ENCODE results near the gene FMN1.

Gene FMN1

GRCh38 chr15:33068511-33068990 lies 126.0 kb downstream of the FMN1 start:
- Histone ChIP-seq H3K14ac (ENCODE audit: low read length) (no peak overlapping the region), H3K27ac (ENCODE audit: low read depth, low read length) (peak overlapping the region; percentile 54), H2AFZ (ENCODE audit: insufficient read depth, low read length, poor library complexity) (no peak overlapping the region), H3K23ac (ENCODE audit: low read length) (no peak overlapping the region), H4K8ac (ENCODE audit: low read depth, low read length) (no peak overlapping the region), H3K4ac (ENCODE audit: low read depth, low read length) (no peak overlapping the region), H2BK120ac (ENCODE audit: insufficient read depth, low read length, poor library complexity) (no peak overlapping the region), H3K9me3 (ENCODE audit: insufficient read depth, low read depth, low read length) (no peaks in the 10 kb centered on the region), H3K9ac (ENCODE audit: low read length) (no peak overlapping the region), H3K27me3 (ENCODE audit: insufficient read depth, low read length) (no peaks in the 10 kb centered on the region), H3K79me1 (ENCODE audit: low read length) (peaks cover 8% of the 10 kb centered on the region), H3K18ac (ENCODE audit: low read length) (no peak overlapping the region), H2BK12ac (ENCODE audit: low read length) (no peak overlapping the region), H2BK5ac (ENCODE audit: low read depth, low read length, poor library complexity) (no peak overlapping the region), H3K79me2 (ENCODE audit: control insufficient read depth, insufficient read depth, low read length, poor library complexity) (no peaks in the 10 kb centered on the region), H3K4me2 (ENCODE audit: low read length) (peak overlapping the region; percentile 11), H4K12ac (ENCODE audit: low read depth, low read length) (no peak overlapping the region), H3K4me3 (ENCODE audit: low read depth, low read length) (no peak overlapping the region), H2AK5ac (ENCODE audit: low read length) (no peak overlapping the region), H4K91ac (ENCODE audit: low read depth, low read length) (no peak overlapping the region), H3K4me1 (ENCODE audit: control insufficient read depth in 1 of 2, insufficient read depth in 2 of 2, low read length in 2 of 2) (peaks cover 21 to 26% of the 10 kb centered on the region in 2 experiments), H3K36me3 (ENCODE audit: control insufficient read depth in 1 of 2, insufficient read depth in 2 of 2, low read length in 2 of 2) (no peaks in the 10 kb centered on the region)
- WGBS (ENCODE audit: extremely low coverage, insufficient coverage, insufficient read length): no CpG with 5 or more reads among the region's 8 CpGs
- DNase-seq: peak; percentile 57 to 79

GRCh38 chr15:33068007-33068481 lies 126.5 kb downstream of the FMN1 start:
- no peak overlapping the region for H4K91ac ChIP-seq (ENCODE audit: low read depth, low read length)
- no peak overlapping the region for H3K9ac ChIP-seq (ENCODE audit: low read length)
- H3K36me3 ChIP-seq (ENCODE audit: control insufficient read depth in 1 of 2, insufficient read depth in 2 of 2, low read length in 2 of 2): no peaks in the 10 kb centered on the region
- peak overlapping the region; percentile 37 for H2BK12ac ChIP-seq (ENCODE audit: low read length)
- no peaks in the 10 kb centered on the region for H3K9me3 ChIP-seq (ENCODE audit: insufficient read depth, low read depth, low read length)
- DNase-seq: peak; percentile 81 to 84
- H3K4me1 ChIP-seq (ENCODE audit: control insufficient read depth in 1 of 2, insufficient read depth in 2 of 2, low read length in 2 of 2): peaks cover 21 to 26% of the 10 kb centered on the region in 2 experiments
- H3K79me2 ChIP-seq (ENCODE audit: control insufficient read depth, insufficient read depth, low read length, poor library complexity): no peaks in the 10 kb centered on the region
- peak overlapping the region; percentile 36 for H4K8ac ChIP-seq (ENCODE audit: low read depth, low read length)
- H3K4ac ChIP-seq (ENCODE audit: low read depth, low read length): no peak overlapping the region
- H3K4me3 ChIP-seq (ENCODE audit: low read depth, low read length): no peak overlapping the region
- H3K79me1 ChIP-seq (ENCODE audit: low read length): peaks cover 8% of the 10 kb centered on the region
- peak overlapping the region; percentile 66 for H3K14ac ChIP-seq (ENCODE audit: low read length)
- no peak overlapping the region for H4K12ac ChIP-seq (ENCODE audit: low read depth, low read length)
- WGBS (ENCODE audit: extremely low coverage, insufficient coverage, insufficient read length): no CpG with 5 or more reads among the region's 14 CpGs
- H2AFZ ChIP-seq (ENCODE audit: insufficient read depth, low read length, poor library complexity): no peak overlapping the region
- H3K27me3 ChIP-seq (ENCODE audit: insufficient read depth, low read length): no peaks in the 10 kb centered on the region
- H3K4me2 ChIP-seq (ENCODE audit: low read length): peak overlapping the region; percentile 11
- no peak overlapping the region for H2BK120ac ChIP-seq (ENCODE audit: insufficient read depth, low read length, poor library complexity)
- H3K27ac ChIP-seq (ENCODE audit: low read depth, low read length): peak overlapping the region; percentile 54
- H2AK5ac ChIP-seq (ENCODE audit: low read length): peak overlapping the region; percentile 23
- peak overlapping the region; percentile 46 for H3K18ac ChIP-seq (ENCODE audit: low read length)
- no peak overlapping the region for H3K23ac ChIP-seq (ENCODE audit: low read length)
- peak overlapping the region; percentile 34 for H2BK5ac ChIP-seq (ENCODE audit: low read depth, low read length, poor library complexity)

GRCh38 chr15:33067456-33067855 lies 127.1 kb downstream of the FMN1 start:
- Histone ChIP-seq H3K4me1 (ENCODE audit: control insufficient read depth in 1 of 2, insufficient read depth in 2 of 2, low read length in 2 of 2) (peaks cover 21 to 26% of the 10 kb centered on the region in 2 experiments), H4K12ac (ENCODE audit: low read depth, low read length) (no peak overlapping the region), H3K14ac (ENCODE audit: low read length) (no peak overlapping the region)

GRCh38 chr15:33066584-33066983 lies 127.9 kb downstream of the FMN1 start:
- Histone ChIP-seq H4K91ac (ENCODE audit: low read depth, low read length) (peak overlapping the region; percentile 48), H3K27me3 (ENCODE audit: insufficient read depth, low read length) (no peaks in the 10 kb centered on the region), H3K4me2 (ENCODE audit: low read length) (no peak overlapping the region), H2BK12ac (ENCODE audit: low read length) (no peak overlapping the region), H2BK120ac (ENCODE audit: insufficient read depth, low read length, poor library complexity) (no peak overlapping the region), H3K9me3 (ENCODE audit: insufficient read depth, low read depth, low read length) (no peaks in the 10 kb centered on the region), H3K4me3 (ENCODE audit: low read depth, low read length) (no peak overlapping the region), H3K18ac (ENCODE audit: low read length) (no peak overlapping the region), H3K4me1 (ENCODE audit: control insufficient read depth in 1 of 2, insufficient read depth in 2 of 2, low read length in 2 of 2) (peaks cover 21 to 26% of the 10 kb centered on the region in 2 experiments), H4K12ac (ENCODE audit: low read depth, low read length) (no peak overlapping the region), H3K36me3 (ENCODE audit: control insufficient read depth in 1 of 2, insufficient read depth in 2 of 2, low read length in 2 of 2) (no peaks in the 10 kb centered on the region), H3K79me2 (ENCODE audit: control insufficient read depth, insufficient read depth, low read length, poor library complexity) (no peaks in the 10 kb centered on the region), H3K79me1 (ENCODE audit: low read length) (peaks cover 8% of the 10 kb centered on the region), H3K4ac (ENCODE audit: low read depth, low read length) (no peak overlapping the region), H4K8ac (ENCODE audit: low read depth, low read length) (no peak overlapping the region), H2BK5ac (ENCODE audit: low read depth, low read length, poor library complexity) (no peak overlapping the region), H3K9ac (ENCODE audit: low read length) (no peak overlapping the region), H2AK5ac (ENCODE audit: low read length) (no peak overlapping the region), H3K23ac (ENCODE audit: low read length) (no peak overlapping the region), H3K14ac (ENCODE audit: low read length) (no peak overlapping the region), H2AFZ (ENCODE audit: insufficient read depth, low read length, poor library complexity) (no peak overlapping the region), H3K27ac (ENCODE audit: low read depth, low read length) (no peak overlapping the region)
- no CpG with 5 or more reads among the region's 8 CpGs for WGBS (ENCODE audit: extremely low coverage, insufficient coverage, insufficient read length)
- no peak for DNase-seq

More at GRCh38 chr15:33067456-33067855, 127.1 kb downstream of the FMN1 start:
- Histone ChIP-seq H3K23ac (ENCODE audit: low read length) (no peak overlapping the region), H3K79me1 (ENCODE audit: low read length) (peaks cover 8% of the 10 kb centered on the region), H4K91ac (ENCODE audit: low read depth, low read length) (no peak overlapping the region), H2BK120ac (ENCODE audit: insufficient read depth, low read length, poor library complexity) (no peak overlapping the region), H2BK5ac (ENCODE audit: low read depth, low read length, poor library complexity) (peak overlapping the region; percentile 34), H3K27ac (ENCODE audit: low read depth, low read length) (peak overlapping the region; percentile 54), H2AK5ac (ENCODE audit: low read length) (no peak overlapping the region), H3K18ac (ENCODE audit: low read length) (peak overlapping the region; percentile 46), H3K4ac (ENCODE audit: low read depth, low read length) (no peak overlapping the region), H3K4me3 (ENCODE audit: low read depth, low read length) (no peak overlapping the region), H3K9ac (ENCODE audit: low read length) (no peak overlapping the region), H3K27me3 (ENCODE audit: insufficient read depth, low read length) (no peaks in the 10 kb centered on the region), H4K8ac (ENCODE audit: low read depth, low read length) (peak overlapping the region; percentile 22), H2AFZ (ENCODE audit: insufficient read depth, low read length, poor library complexity) (no peak overlapping the region), H3K4me2 (ENCODE audit: low read length) (peak overlapping the region; percentile 11), H2BK12ac (ENCODE audit: low read length) (peak overlapping the region; percentile 37), H3K36me3 (ENCODE audit: control insufficient read depth in 1 of 2, insufficient read depth in 2 of 2, low read length in 2 of 2) (no peaks in the 10 kb centered on the region), H3K79me2 (ENCODE audit: control insufficient read depth, insufficient read depth, low read length, poor library complexity) (no peaks in the 10 kb centered on the region), H3K9me3 (ENCODE audit: insufficient read depth, low read depth, low read length) (no peaks in the 10 kb centered on the region)
- no peak for DNase-seq
- no CpG with 5 or more reads among the region's 9 CpGs for WGBS (ENCODE audit: extremely low coverage, insufficient coverage, insufficient read length)
